HCT116 (cell line): Measurements from ENCODE around the gene RAB4B. TPM values are rescaled to one million over a fixed set of nuclear protein-coding genes. Genes with fewer than 3 reads are reported as not detected.
"Not testable (repeated sequence)": the region's sequence is repeated elsewhere in the genome, so short reads cannot be mapped to it uniquely, and the experiment has no call there.

Experiments used
- ATAC-seq: fragments of 200-7000 bp; cut with Tn5 transposase; 2 replicates; pipeline ENCODE4 v1.9.1; 2020; ENCODE audit warnings: mild to moderate bottlenecking, moderate library complexity
- BruUV-seq: library from RNA; stranded (reverse); fragments of 400-500 nt; replicated peaks from 2 replicates; lab custom pipeline; 2021; lab: Mats Ljungman, UMichigan
- CTCF ChIA-PET: fragments of 300-600 bp; sonication (Branson Sonifier 250); formaldehyde crosslinking; loops from one replicate; lab custom pipeline; 2021; ENCODE audit warnings: antibody characterized with exemption; lab: Charles Lee
- POLR2A ChIA-PET: fragments of 300-600, 350-600 bp; sonication (Branson Sonifier 250); formaldehyde crosslinking; loops from one replicate; lab custom pipeline; 2021; ENCODE audit warnings: antibody characterized with exemption; lab: Charles Lee
- RAD21 ChIA-PET, 2 experiments: fragments of 300-600 bp; sonication (Branson Sonifier 250); formaldehyde crosslinking; loops; one replicate each; lab custom pipeline; 2023; ENCODE audit warnings: low total read pairs in 2 of 2; ENCODE audit not compliant: uncharacterized antibody in 2 of 2, unreplicated experiment in 2 of 2, low non-redundant PET in 1 of 2; lab: Charles Lee
- DNase-seq: peaks from one replicate; pipeline ENCODE4 v3.0.0-alpha.2; 2010; ENCODE audit warnings: low read depth, low spot score
- H2AFZ ChIP-seq: fragments of 200-600 bp; shearing (Covaris generic), sonication (generic); 2 replicates; pipeline ENCODE4 v1.6.1; 2017; ENCODE audit warnings: low read depth, mixed run types, mixed read lengths, antibody characterized with exemption, low read length; ENCODE audit not compliant: poor library complexity, severe bottlenecking
- H3K27ac ChIP-seq: 2 replicates; pipeline ENCODE4 v1.5.1; 2012; ENCODE audit warnings: low read depth, low read length
- H3K27me3 ChIP-seq: fragments of 200-600 bp; sonication (generic); 2 replicates; pipeline ENCODE4 v1.6.1; 2016; ENCODE audit warnings: mixed run types, low read length, mixed read lengths; ENCODE audit not compliant: insufficient read depth
- H3K36me3 ChIP-seq, 2 experiments: fragments of 200-500 bp in 1 of 2; fragments of 200-600 bp in 1 of 2; sonication (Bioruptor generic) in 1 of 2; sonication (generic) in 1 of 2; 2 replicates each; pipeline versions ENCODE4 v1.5.1 to v1.6.1; 2014 to 2016; ENCODE audit warnings: low read length in 2 of 2, inconsistent platforms in 1 of 2, mixed read lengths in 1 of 2, mixed run types in 1 of 2; ENCODE audit not compliant: insufficient read depth in 2 of 2, control insufficient read depth in 1 of 2
- H3K4me1 ChIP-seq, 2 experiments: fragments of 200-600 bp in 1 of 2; sonication (generic) in 1 of 2; 2 replicates each; pipeline versions ENCODE4 v1.5.1 to v1.6.1; 2012 to 2017; ENCODE audit warnings: low read length in 2 of 2, inconsistent platforms in 1 of 2, mild to moderate bottlenecking in 1 of 2, mixed read lengths in 1 of 2, mixed run types in 1 of 2, moderate library complexity in 1 of 2; ENCODE audit not compliant: insufficient read depth in 2 of 2, control insufficient read depth in 1 of 2
- H3K4me2 ChIP-seq: fragments of 200-600 bp; sonication (generic); 2 replicates; pipeline ENCODE4 v1.6.1; 2017; ENCODE audit warnings: mixed run types, low read length, mixed read lengths
- H3K4me3 ChIP-seq, 2 experiments: fragments of 200-600 bp in 1 of 2; sonication (generic) in 1 of 2; replicated peaks in 1 of 2; 2 replicates each; pipeline ENCODE4 v1.5.1; 2011 to 2016; ENCODE audit warnings: low read length in 2 of 2, control low read depth in 1 of 2, low read depth in 1 of 2, mild to moderate bottlenecking in 1 of 2, mixed read lengths in 1 of 2, mixed run types in 1 of 2
- H3K79me2 ChIP-seq: fragments of 200-600 bp; sonication (generic); 2 replicates; pipeline ENCODE4 v1.6.1; 2017; ENCODE audit warnings: mild to moderate bottlenecking, mixed run types, low read length, moderate library complexity, mixed read lengths; ENCODE audit not compliant: insufficient read depth
- H3K9ac ChIP-seq: fragments of 200-600 bp; sonication (generic); 2 replicates; pipeline ENCODE4 v1.6.1; 2016; ENCODE audit warnings: low read length, mixed read lengths
- H3K9me2 ChIP-seq: fragments of 200-600 bp; sonication (generic), shearing (Covaris generic); 2 replicates; pipeline ENCODE4 v1.6.1; 2017; ENCODE audit warnings: mixed run types, mild to moderate bottlenecking, moderate library complexity; ENCODE audit not compliant: insufficient read depth
- H3K9me3 ChIP-seq, 2 experiments: fragments of 200-500 bp in 1 of 2; fragments of 200-600 bp in 1 of 2; sonication (Bioruptor generic) in 1 of 2; sonication (generic) in 1 of 2; 2 replicates each; pipeline ENCODE4 v1.6.1; 2014 to 2017; ENCODE audit warnings: low read length in 2 of 2, mixed read lengths in 2 of 2, inconsistent platforms in 1 of 2, low read depth in 1 of 2, mild to moderate bottlenecking in 1 of 2, mixed run types in 1 of 2, moderate library complexity in 1 of 2; ENCODE audit not compliant: control insufficient read depth in 1 of 2, insufficient read depth in 1 of 2
- H4K20me1 ChIP-seq: fragments of 200-600 bp; sonication (generic), shearing (Covaris generic); 2 replicates; pipeline ENCODE4 v1.6.1; 2017; ENCODE audit warnings: mixed run types, mild to moderate bottlenecking, moderate library complexity; ENCODE audit not compliant: insufficient read depth
- CBX3 ChIP-seq: IDR thresholded peaks from 2 replicates; pipeline ENCODE4 v1.6.1; 2012; ENCODE audit warnings: low read depth
- CEBPB ChIP-seq: IDR thresholded peaks from 2 replicates; pipeline ENCODE4 v1.6.1; 2012; ENCODE audit warnings: low read depth
- EGR1 ChIP-seq: IDR thresholded peaks from 2 replicates; pipeline ENCODE4 v1.6.1; 2012; ENCODE audit warnings: low read depth
- ELF1 ChIP-seq: IDR thresholded peaks from 2 replicates; pipeline ENCODE4 v1.6.1; 2012; ENCODE audit warnings: low read depth, borderline replicate concordance
- EZH2 ChIP-seq: fragments of 200-600 bp; sonication (generic); IDR thresholded peaks from 2 replicates; pipeline ENCODE4 v1.6.1; 2017; ENCODE audit warnings: antibody characterized with exemption, mixed run types
- FOSL1 ChIP-seq: IDR thresholded peaks from 2 replicates; pipeline ENCODE4 v1.6.1; 2012; ENCODE audit warnings: low read depth
- POLR2A ChIP-seq: IDR thresholded peaks from 2 replicates; pipeline ENCODE4 v1.7.0; 2011; ENCODE audit warnings: borderline replicate concordance; ENCODE audit not compliant: insufficient read depth, insufficient read length; ENCODE audit errors: extremely low read depth
- POLR2AphosphoS5 ChIP-seq: IDR thresholded peaks from 2 replicates; pipeline ENCODE4 v1.6.1; 2011; ENCODE audit warnings: mild to moderate bottlenecking, low read depth, low read length, moderate library complexity
- RAD21 ChIP-seq: IDR thresholded peaks from 2 replicates; pipeline ENCODE4 v1.6.1; 2012; ENCODE audit warnings: low read depth, mild to moderate bottlenecking
- SP1 ChIP-seq: IDR thresholded peaks from 2 replicates; pipeline ENCODE4 v1.6.1; 2012; ENCODE audit warnings: low read depth
- YY1 ChIP-seq: IDR thresholded peaks from 2 replicates; pipeline ENCODE4 v1.6.1; 2011; ENCODE audit warnings: low read length, low read depth, moderate library complexity, mild to moderate bottlenecking; ENCODE audit not compliant: insufficient replicate concordance; ENCODE audit errors: extremely low read depth
- ZBTB33 ChIP-seq: IDR thresholded peaks from 2 replicates; pipeline ENCODE4 v1.6.1; 2011; ENCODE audit warnings: mild to moderate bottlenecking, low read length, moderate library complexity; ENCODE audit not compliant: insufficient replicate concordance; ENCODE audit errors: extremely low read depth
- ZFX ChIP-seq: fragments of 450-650 bp; IDR thresholded peaks from 2 replicates; pipeline ENCODE4 v1.6.1; 2017
- intact Hi-C: fragments of 100-400 bp; cut with micrococcal nuclease; formaldehyde crosslinking; loops from 2 replicates; pipeline ENCODE4 v1.10.0; 2022
- total RNA-seq: library from RNA; stranded (reverse); gene quantifications from one replicate; pipeline ENCODE4 v1.2.1, GENCODE V29; 2021; ENCODE audit not compliant: unreplicated experiment

The RAB4B gene
- total RNA-seq, 1 experiment from 2014 or later: 18.7 TPM

DNA sequence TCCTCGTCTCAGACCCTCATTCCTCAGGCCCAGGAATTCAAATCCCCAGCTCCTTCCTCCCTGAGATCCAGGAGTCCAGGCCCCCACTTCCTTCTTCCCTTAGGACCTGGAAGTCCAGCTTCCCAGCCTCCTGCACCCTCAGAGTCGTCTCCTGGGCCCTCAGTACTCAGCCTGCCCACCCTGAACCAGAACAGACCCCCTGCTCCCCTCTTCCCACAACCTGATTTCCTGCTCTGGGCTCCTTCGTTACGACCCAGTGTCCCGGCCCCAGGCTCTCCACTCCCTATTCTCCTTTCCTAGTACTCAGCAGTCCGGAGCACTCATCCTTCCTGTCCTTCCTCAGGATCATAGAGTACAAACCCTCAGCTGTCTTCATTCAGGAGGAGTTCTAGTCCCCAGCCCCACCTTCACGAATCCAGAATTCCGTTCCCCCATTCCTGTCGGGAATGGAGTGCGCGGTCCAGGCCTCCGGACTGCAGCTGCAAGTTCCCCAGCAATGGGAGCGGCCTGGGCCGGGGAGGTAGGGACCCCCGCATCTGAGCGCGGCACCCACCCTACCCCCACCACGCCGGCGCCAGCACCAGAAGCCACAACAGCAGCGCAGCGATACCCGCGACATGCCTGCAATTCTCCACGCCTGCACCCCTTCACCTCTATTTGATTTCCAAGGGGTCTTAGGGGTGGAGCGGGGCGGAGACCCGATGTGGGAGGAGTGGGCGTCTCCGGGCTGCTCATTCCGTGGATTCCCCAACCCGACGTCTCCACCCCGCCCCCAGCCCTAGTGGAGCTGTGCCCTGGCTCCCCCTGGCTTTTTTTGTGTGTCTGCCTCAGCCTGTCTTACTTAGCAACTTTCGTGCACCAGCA lies 33.7 kb downstream of the RAB4B start (continued):
- TF ChIP-seq YY1: no peak
- TF ChIP-seq CBX3: no peak
- no peak for TF ChIP-seq EZH2
- TF ChIP-seq RAD21: no peak
- no peak for TF ChIP-seq ZFX
- TF ChIP-seq ZBTB33: no peak
- no peak for TF ChIP-seq FOSL1
- TF ChIP-seq SP1: no peak
- no peak for TF ChIP-seq POLR2AphosphoS5
- no peak for TF ChIP-seq CEBPB
- TF ChIP-seq EGR1: no peak
- no peak for TF ChIP-seq POLR2A
- TF ChIP-seq ELF1: no peak

DNA sequence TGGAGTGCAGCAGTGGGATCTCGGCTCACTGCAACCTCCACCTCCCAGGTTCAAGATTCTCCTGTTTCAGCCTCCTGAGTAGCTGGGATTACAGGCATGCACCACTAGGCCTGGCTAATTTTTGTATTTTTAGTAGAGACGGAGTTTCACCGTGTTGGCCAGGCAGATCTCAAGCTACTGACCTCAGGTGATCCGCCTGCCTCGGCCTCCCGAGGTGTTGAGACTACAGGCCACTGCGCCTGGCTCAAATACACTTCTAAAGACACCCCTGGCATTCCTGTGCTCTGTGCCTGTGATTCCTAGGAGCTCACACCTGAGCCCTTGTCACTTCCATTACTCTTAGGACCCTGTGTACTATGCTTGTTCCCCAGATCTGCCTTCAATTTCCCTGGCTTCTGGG lies 34.5 kb downstream of the RAB4B start:
- peaks cover 7 to 10% of the 10 kb centered on the region in 2 experiments; a peak in 2 of 4 replicates for H3K36me3 ChIP-seq
- H3K79me2 ChIP-seq, H3K9me3 ChIP-seq, CTCF ChIA-PET, POLR2A ChIA-PET, DNase-seq, H3K27ac ChIP-seq, RAD21 ChIA-PET, H3K27me3 ChIP-seq, BruUV-seq, H3K9ac ChIP-seq, H3K4me2 ChIP-seq, H2AFZ ChIP-seq, ATAC-seq, H3K4me3 ChIP-seq, H4K20me1 ChIP-seq, H3K9me2 ChIP-seq: not testable (repeated sequence)
- intact Hi-C loops: loop anchor here (10.0 kb wide), 1 partner anchor 332 kb away; no protein-coding TSS in a partner anchor
- H3K4me1 ChIP-seq: peaks cover 17 to 35% of the 10 kb centered on the region in 2 experiments
